Ectodermal cell (in vitro differentiated cells): Measurements from ENCODE around the gene METTL22.
A peak's percentile ranks its signal among the peaks of the same experiment; 100 is the strongest.

ENCODE experiments used
- H3K27ac ChIP-seq: 2 replicates; pipeline ENCODE4 v1.7.0; 2013; ENCODE audit warnings: mild to moderate bottlenecking, low read depth, low read length; ENCODE audit not compliant: insufficient read depth, poor library complexity, severe bottlenecking
- H3K27me3 ChIP-seq: 2 replicates; pipeline ENCODE4 v1.7.0; 2013; ENCODE audit warnings: mild to moderate bottlenecking, low read length; ENCODE audit not compliant: insufficient read depth, control insufficient read depth, poor library complexity, severe bottlenecking
- H3K36me3 ChIP-seq: one replicate; pipeline ENCODE4 v1.7.0; 2013; ENCODE audit warnings: low read length; ENCODE audit not compliant: control insufficient read depth, insufficient read depth
- H3K4me1 ChIP-seq: one replicate; pipeline ENCODE4 v1.7.0; 2013; ENCODE audit warnings: low read length; ENCODE audit not compliant: control insufficient read depth, insufficient read depth
- H3K4me3 ChIP-seq: 2 replicates; pipeline ENCODE4 v1.7.0; 2013; ENCODE audit warnings: low read depth, low read length, control low read depth; ENCODE audit not compliant: insufficient read depth
- H3K9me3 ChIP-seq: 2 replicates; pipeline ENCODE4 v1.7.0; 2013; ENCODE audit warnings: mild to moderate bottlenecking, low read length, moderate library complexity; ENCODE audit not compliant: control insufficient read depth
- WGBS, 2 experiments: methylation state at CpG; one replicate each; pipeline ENCODE4 v1.1.7; 2013; ENCODE audit warnings: missing lambda C conversion rate in 2 of 2; 5-methylcytosine and 5-hydroxymethylcytosine counted together

METTL22 gene

DNA sequence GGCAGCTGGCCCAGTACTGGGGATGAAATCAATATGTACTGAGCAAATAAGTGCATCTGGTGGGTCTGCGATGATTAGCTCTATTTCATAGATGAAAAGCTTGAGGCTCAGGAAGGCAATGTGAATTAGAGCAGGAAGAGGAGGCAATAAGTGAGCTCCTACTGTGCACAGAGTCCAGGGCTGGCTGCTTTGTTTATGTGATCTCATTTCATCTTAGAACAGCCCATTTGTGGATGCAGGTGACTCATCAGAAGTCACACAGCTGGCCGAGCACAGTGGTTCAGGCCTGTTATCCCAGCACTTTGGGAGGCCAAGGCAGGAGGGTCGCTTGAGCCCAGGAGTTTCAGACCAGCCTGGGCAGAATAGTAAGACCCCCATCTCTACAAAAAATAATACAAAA is 38.3 kb upstream of the METTL22 start:
- WGBS, 2 experiments, result 95% methylated on average over 3 of the region's 3 CpGs
- Histone ChIP-seq H3K36me3 (no peaks in the 10 kb centered on the region), H3K9me3 (no peaks in the 10 kb centered on the region)

DNA sequence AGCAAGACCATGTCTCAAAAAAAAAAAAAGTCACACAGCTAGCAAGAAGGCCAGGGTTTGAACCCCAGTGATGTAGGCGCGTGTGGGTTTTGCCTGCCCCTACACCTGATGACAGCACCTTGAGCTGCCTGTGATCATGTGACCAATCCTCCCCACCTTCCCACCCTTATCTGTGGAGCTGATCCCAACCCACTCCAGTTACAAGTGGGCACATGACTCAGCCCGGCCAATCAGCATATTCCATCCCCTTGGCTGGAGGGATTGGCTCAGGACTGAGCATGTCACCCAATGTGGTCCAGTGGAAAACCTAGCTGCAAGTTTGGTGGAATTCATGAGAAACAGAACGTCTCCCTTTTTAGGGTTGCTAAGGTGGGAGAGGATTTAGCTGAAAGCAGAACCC is 37.8 kb upstream of the METTL22 start:
- Histone ChIP-seq H3K4me1 (peaks cover 6% of the 10 kb centered on the region), H3K27ac (no peak overlapping the region), H3K36me3 (no peaks in the 10 kb centered on the region), H3K4me3 (no peak overlapping the region), H3K27me3 (peaks cover 8% of the 10 kb centered on the region), H3K9me3 (no peaks in the 10 kb centered on the region)
- WGBS, 2 experiments, result 81 to 87% methylated on average over 4 of the region's 4 CpGs

More for the DNA sequence above, 38.3 kb upstream of the METTL22 start:
- Histone ChIP-seq H3K27ac (no peak overlapping the region), H3K4me1 (peaks cover under 1% of the 10 kb centered on the region), H3K4me3 (no peak overlapping the region), H3K27me3 (peaks cover 3% of the 10 kb centered on the region)

GRCh38 chr16:8585041-8585440 is 36.5 kb upstream of the METTL22 start:
- WGBS, 2 experiments, result 62 to 69% methylated on average over 2 of the region's 2 CpGs
- Histone ChIP-seq H3K27me3 (peaks cover 21% of the 10 kb centered on the region), H3K27ac (no peak overlapping the region), H3K36me3 (no peaks in the 10 kb centered on the region), H3K4me3 (no peak overlapping the region), H3K4me1 (peaks cover 13% of the 10 kb centered on the region), H3K9me3 (no peaks in the 10 kb centered on the region)

- Histone ChIP-seq H3K4me1 (peaks cover 17% of the 10 kb centered on the region), H3K36me3 (no peaks in the 10 kb centered on the region), H3K4me3 (no peak overlapping the region), H3K27me3 (peaks cover 29% of the 10 kb centered on the region), H3K9me3 (no peaks in the 10 kb centered on the region), H3K27ac (no peak overlapping the region)
- WGBS, 2 experiments, result 89 to 90% methylated on average over 3 of the region's 3 CpGs
Observed at GRCh38 chr16:8585857-8586256, 35.6 kb upstream of the METTL22 start.

DNA sequence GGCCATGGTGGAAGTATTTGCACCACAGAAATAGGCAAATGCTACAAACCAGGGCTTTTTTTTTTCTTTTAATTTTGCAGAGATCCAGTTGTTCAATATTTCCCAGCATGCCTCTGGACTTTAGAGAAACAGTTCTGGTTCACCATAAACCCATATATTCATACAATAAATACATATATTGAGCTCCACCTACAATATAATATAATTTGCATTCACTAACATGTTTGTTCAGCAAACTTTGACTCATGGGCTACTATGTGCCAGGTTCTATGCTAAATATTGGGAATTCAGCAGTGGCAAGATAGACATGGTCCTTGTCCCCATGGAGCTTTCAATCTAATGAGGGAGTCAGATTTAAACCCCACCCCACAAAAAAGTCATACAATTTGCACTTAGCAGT is 34.4 kb upstream of the METTL22 start:
- Histone ChIP-seq H3K4me1 (peaks cover 17% of the 10 kb centered on the region), H3K36me3 (no peaks in the 10 kb centered on the region), H3K27me3 (peaks cover 40% of the 10 kb centered on the region), H3K27ac (no peak overlapping the region), H3K9me3 (no peaks in the 10 kb centered on the region), H3K4me3 (no peak overlapping the region)

DNA sequence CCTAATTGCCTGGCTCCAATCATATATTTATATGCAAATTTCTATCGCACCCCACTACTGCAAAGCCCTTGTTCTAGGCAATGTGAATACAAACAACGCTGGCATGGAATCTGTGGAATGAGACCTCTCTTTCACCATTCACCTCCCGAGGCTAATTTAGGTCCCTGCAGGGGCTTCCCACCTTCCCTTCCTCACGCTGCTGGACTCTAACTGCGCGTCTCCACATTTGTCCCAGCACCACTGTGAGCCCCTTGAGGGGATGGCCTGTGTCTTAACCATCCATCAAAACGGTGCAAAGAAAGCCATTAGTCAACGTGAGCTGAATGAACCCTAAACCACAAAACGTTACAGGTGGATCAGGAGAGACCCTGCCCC is 32.8 kb upstream of the METTL22 start:
- H3K27ac ChIP-seq, result no peak overlapping the region
- WGBS, 2 experiments, result 0% methylated on average over 9 of the region's 9 CpGs
- H3K9me3 ChIP-seq, result no peaks in the 10 kb centered on the region
- H3K4me1 ChIP-seq, result peaks cover 17% of the 10 kb centered on the region
- no peaks in the 10 kb centered on the region for H3K36me3 ChIP-seq
- H3K4me3 ChIP-seq, result peak overlapping the region; percentile 37
- H3K27me3 ChIP-seq, result peaks cover 41% of the 10 kb centered on the region

- no peak overlapping the region for H3K27ac ChIP-seq
- H3K27me3 ChIP-seq, result peaks cover 41% of the 10 kb centered on the region
- H3K4me1 ChIP-seq, result peaks cover 17% of the 10 kb centered on the region
- peak overlapping the region; percentile 37 for H3K4me3 ChIP-seq
- H3K36me3 ChIP-seq, result no peaks in the 10 kb centered on the region
- no peaks in the 10 kb centered on the region for H3K9me3 ChIP-seq
- 1% methylated on average over 64 of the region's 64 CpGs for WGBS, 2 experiments
Observed at GRCh38 chr16:8589057-8589899, 32.2 kb upstream of the METTL22 start.

- Histone ChIP-seq H3K4me1 (peaks cover 17% of the 10 kb centered on the region), H3K27ac (no peak within 1 kb of the TSS), H3K4me3 (peak within 1 kb of the TSS; percentile 37), H3K9me3 (no peaks in the 10 kb centered on the region), H3K36me3 (no peaks in the 10 kb centered on the region), H3K27me3 (peaks cover 41% of the 10 kb centered on the region)
- 2 to 3% methylated on average over 40 to 41 of the region's 41 CpGs for WGBS, 2 experiments
Observed at GRCh38 chr16:8589900-8590688, 31.4 kb upstream of the METTL22 start, which contains the start of gene TMEM114. Gene TMEM114 (minus strand): TSS chr16:8590511. CDS start chr16:8589838, 673 bp downstream.

DNA sequence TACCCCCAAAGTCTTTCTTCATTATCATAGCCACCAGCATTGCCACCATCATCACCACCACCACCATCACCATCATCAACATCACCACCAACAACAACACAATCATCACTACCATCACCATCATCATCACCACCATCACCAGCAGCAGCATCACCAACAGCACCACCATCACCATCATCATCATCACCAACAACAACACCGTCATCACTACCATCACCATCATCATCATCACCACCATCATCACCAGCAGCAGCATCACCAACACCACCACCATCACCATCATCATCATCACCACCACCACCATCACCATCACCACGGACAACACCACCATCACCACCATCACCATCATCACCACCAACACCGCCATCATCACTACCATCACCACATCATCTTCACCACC is 30.7 kb upstream of the METTL22 start:
- peaks cover 17% of the 10 kb centered on the region for H3K4me1 ChIP-seq
- no peak overlapping the region for H3K4me3 ChIP-seq
- peaks cover 41% of the 10 kb centered on the region for H3K27me3 ChIP-seq
- 86 to 91% methylated on average over 3 of the region's 3 CpGs for WGBS, 2 experiments
- H3K9me3 ChIP-seq, result no peaks in the 10 kb centered on the region
- H3K27ac ChIP-seq, result no peak overlapping the region
- H3K36me3 ChIP-seq, result no peaks in the 10 kb centered on the region

- Histone ChIP-seq H3K4me3 (no peak overlapping the region), H3K27ac (no peak overlapping the region), H3K4me1 (peaks cover 17% of the 10 kb centered on the region), H3K27me3 (peaks cover 41% of the 10 kb centered on the region), H3K9me3 (no peaks in the 10 kb centered on the region), H3K36me3 (no peaks in the 10 kb centered on the region)
- WGBS, 2 experiments, result 89 to 95% methylated on average over 2 to 3 of the region's 3 CpGs
Observed at GRCh38 chr16:8591451-8591850, 30.0 kb upstream of the METTL22 start.
